Motor neuron (in vitro differentiated cells): ENCODE data around the gene TRDN. TPM values are rescaled to one million over a fixed set of nuclear protein-coding genes. Genes with fewer than 3 reads are reported as not detected.
"Not testable (repeated sequence)": the region's sequence is repeated elsewhere in the genome, so short reads cannot be mapped to it uniquely, and the experiment has no call there.

ENCODE experiments used
- ATAC-seq, 8 experiments: fragments of 200-7000 bp; cut with Tn5 transposase; replicated peaks in 6 of 8; 2 replicates each; pipeline ENCODE4 v1.8.0; 2021; ENCODE audit warnings: mild to moderate bottlenecking in 8 of 8, moderate library complexity in 8 of 8
- H3K27ac ChIP-seq, 2 donors: fragments of 250-450 bp; sonication (Bioruptor Pico); 2 replicates each; pipeline ENCODE4 v1.9.0; 2021; ENCODE audit warnings: antibody characterized with exemption in 2 of 2, mild to moderate bottlenecking in 2 of 2, moderate library complexity in 1 of 2
- H3K4me1 ChIP-seq, 2 donors: fragments of 250-450 bp; sonication (Bioruptor Pico); replicated peaks in 1 of 2; 2 replicates each; pipeline ENCODE4 v1.6.1; 2021; ENCODE audit warnings: antibody characterized with exemption in 2 of 2, mild to moderate bottlenecking in 2 of 2, moderate library complexity in 1 of 2
- H3K4me3 ChIP-seq, 5 donors: fragments of 250-450 bp; sonication (Bioruptor Pico); 2 replicates each; pipeline ENCODE4 v1.9.0; 2021; ENCODE audit warnings: antibody characterized with exemption in 5 of 5, mild to moderate bottlenecking in 5 of 5, moderate library complexity in 4 of 5
- WGBS, 10 experiments: fragments of 450-650 bp; shearing (Covaris generic); methylation state at CpG; one replicate each; pipeline ENCODE4 v1.0.0; 2022; 5-methylcytosine and 5-hydroxymethylcytosine counted together
- in situ Hi-C, 9 experiments: fragments of 400-800 bp; cut with MboI; loops; one replicate each; pipeline ENCODE4 v1.15.0; 2021; ENCODE audit warnings: low sequenced_read_pairs in 9 of 9, low pct_unique_long_range_greater_than_20kb in 2 of 9; ENCODE audit not compliant: unreplicated experiment in 9 of 9
- total RNA-seq, 8 experiments: library from RNA; unstranded; fragments of 300-600 nt; gene quantifications; 2 replicates each; pipeline versions ENCODE4 v1.2.3 to v1.2.4, GENCODE V29; 2022

The TRDN gene
- total RNA-seq, 8 experiments from 2014 or later = 0.90 to 2.8 TPM; not detected in 6

DNA sequence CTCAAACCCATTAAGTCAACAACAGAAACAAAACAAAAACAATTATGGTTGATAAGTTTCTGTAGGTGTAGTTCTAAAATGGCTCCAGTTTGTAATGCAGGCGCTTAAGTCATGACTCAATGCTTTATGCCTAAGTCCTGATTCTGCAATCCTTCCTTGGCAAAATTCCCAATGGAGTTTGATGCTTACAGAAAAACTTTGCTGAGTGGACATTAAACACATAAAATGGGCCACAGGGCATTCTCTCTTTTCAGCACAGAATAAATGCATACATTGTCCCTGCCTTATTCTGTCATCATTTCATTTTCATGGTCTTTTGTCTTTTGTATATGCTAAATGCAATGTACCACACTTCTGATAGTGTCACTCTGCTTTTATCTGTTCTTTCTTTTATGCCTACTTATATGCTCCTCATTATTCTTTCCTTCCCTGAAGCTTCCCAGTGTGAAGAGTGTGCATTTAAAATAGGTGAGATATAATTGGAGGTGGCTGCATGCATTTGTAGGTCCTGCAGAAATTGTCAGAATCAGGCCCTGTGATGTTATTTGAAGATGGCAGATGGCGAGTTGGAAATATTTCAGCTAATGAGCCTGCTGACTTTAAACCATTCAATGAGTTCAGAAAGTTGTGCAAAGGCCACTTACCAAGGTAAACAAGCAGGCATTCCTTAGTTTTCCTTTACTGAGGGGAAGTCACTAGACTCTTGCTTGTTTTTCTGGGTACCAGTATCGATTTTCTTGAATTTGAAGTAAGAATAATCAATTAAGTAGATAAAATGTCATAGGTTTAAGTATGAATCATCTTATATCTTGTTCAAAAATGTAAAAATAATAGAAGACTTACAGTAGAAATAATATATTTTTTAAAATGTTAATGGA, 313.1 kb downstream of the TRDN start:
- no peak overlapping the region for H3K4me3 ChIP-seq
- no peak overlapping the region for H3K27ac ChIP-seq
- WGBS, 10 experiments = 17 to 96% (median 80%) methylated on average over 1 to 3 of the region's 3 CpGs; no CpG with 5 or more reads in 3 of the 10 experiments
- no peak for ATAC-seq
- no peaks in the 10 kb centered on the region for H3K4me1 ChIP-seq
- in situ Hi-C loops = loop anchor here in 4 of 9 experiments (25.0 kb wide), 2 partner anchors 436 to 461 kb away; no protein-coding TSS in a partner anchor

DNA sequence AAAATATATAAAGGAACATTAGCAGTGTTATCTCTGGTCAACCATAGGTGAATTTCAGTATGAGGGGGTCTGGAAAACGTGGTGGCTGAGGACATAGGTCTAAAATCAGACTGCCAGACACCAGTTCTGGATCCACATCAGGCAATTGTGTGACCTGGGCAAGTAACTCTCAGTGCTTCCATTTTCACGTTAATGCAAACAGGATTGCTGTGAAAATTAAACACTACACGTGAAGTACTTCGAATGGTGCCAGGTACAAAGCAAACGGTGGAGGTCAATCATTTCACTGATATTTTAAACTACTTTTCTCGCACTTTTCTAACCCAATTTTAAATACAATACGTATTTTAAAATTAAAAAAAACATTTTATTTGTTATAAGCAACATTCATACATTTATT, 315.7 kb downstream of the TRDN start:
- no peak for ATAC-seq

DNA sequence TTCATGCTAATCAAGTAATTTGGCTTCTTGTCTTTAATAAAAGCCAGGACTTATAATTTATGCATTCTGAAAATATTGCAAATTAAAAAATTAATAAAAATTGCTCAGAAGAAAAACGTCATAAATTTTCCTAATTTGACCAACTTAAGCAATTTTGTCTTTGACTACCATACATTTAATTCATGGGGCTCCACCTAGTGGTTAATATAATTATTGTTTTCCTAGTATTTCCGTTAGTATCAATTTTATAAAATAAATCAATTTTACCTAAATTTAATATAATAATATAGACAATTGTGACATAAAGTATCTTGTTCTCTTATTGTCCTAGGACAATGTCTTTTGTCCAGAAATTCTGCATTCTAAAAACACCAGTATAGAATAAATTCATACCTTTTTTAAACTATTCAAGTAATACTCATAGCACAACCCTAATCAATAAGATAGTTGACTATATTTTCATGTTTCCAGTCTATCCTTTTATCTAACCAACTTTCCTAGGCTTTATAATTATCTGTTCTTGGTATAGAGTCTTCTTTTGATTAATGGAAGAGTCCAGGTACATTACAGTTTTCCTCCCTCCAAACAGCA, 319.9 kb downstream of the TRDN start:
- in situ Hi-C loops = loop anchor here in 5 of 9 experiments (10.0 to 25.0 kb wide), 3 partner anchors 430 to 455 kb away; no protein-coding TSS in a partner anchor
- WGBS, 10 experiments = 0 to 40% (median 7%) methylated on average over 1 to 2 of the region's 2 CpGs
- ATAC-seq = no peak
- no peaks in the 10 kb centered on the region for H3K4me1 ChIP-seq
- H3K4me3 ChIP-seq = no peak overlapping the region
- H3K27ac ChIP-seq = no peak overlapping the region

More for the DNA sequence above, 315.7 kb downstream of the TRDN start:
- in situ Hi-C loops = loop anchor here in 4 of 9 experiments (25.0 kb wide), 2 partner anchors 434 to 459 kb away; no protein-coding TSS in a partner anchor
- Histone ChIP-seq H3K27ac (no peak overlapping the region), H3K4me1 (no peaks in the 10 kb centered on the region), H3K4me3 (no peak overlapping the region)
- WGBS, 10 experiments = 2 to 90% (median 72%) methylated on average over 4 to 7 of the region's 7 CpGs; no CpG with 5 or more reads in 1 of the 10 experiments

DNA sequence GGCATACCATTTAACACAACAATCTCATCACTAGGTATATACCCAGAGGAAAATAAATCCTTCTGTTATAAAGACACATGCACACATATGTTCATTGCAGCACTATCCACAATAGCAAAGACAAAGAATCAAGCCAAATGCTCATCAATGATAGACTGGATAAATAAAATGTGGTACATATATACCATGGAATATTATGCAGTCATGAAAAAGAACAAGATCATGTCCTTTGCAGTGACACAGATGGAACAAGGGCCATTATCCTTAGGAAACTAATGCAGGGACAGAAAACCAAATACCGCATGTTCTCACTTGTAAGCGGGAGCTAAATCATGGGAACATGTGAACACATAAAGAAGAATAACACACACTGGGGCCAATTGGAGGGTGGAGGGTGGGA, 322.3 kb downstream of the TRDN start:
- 80 to 100% (median 100%) methylated on average over 1 to 2 of the region's 2 CpGs; no CpG with 5 or more reads in 2 of the 10 experiments for WGBS, 10 experiments
- not testable (repeated sequence) for H3K4me1 ChIP-seq, H3K4me3 ChIP-seq, ATAC-seq, H3K27ac ChIP-seq
- in situ Hi-C loops = loop anchor here in 5 of 9 experiments (10.0 to 25.0 kb wide), 3 partner anchors 427 to 452 kb away; no protein-coding TSS in a partner anchor

DNA sequence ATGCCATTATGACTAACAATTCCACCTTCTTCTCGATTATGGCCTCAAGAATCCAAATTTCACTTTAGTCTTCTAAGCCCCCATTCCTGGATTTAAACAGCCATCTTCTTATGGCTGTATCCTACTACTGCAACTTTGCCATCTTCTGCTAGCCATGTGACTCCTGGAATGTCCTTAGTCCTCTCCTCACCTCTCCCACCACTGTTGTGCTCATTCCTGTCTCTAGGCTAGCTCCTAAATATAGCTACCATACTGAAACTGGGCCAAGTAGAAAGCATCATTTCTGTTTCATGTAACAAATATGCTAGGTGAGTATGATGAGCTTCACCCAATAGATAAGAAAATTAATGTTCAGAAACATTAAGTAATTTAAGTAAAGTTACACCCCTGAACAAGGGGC, 327.6 kb downstream of the TRDN start:
- in situ Hi-C loops = loop anchor here in 4 of 9 experiments (25.0 kb wide), 2 partner anchors 422 to 447 kb away; no protein-coding TSS in a partner anchor
- Histone ChIP-seq H3K4me1 (no peaks in the 10 kb centered on the region), H3K27ac (no peak overlapping the region), H3K4me3 (no peak overlapping the region)
- 0 to 100% (median 75%) methylated on average over 1 of the region's 1 CpG; no CpG with 5 or more reads in 2 of the 10 experiments for WGBS, 10 experiments
- no peak for ATAC-seq

DNA sequence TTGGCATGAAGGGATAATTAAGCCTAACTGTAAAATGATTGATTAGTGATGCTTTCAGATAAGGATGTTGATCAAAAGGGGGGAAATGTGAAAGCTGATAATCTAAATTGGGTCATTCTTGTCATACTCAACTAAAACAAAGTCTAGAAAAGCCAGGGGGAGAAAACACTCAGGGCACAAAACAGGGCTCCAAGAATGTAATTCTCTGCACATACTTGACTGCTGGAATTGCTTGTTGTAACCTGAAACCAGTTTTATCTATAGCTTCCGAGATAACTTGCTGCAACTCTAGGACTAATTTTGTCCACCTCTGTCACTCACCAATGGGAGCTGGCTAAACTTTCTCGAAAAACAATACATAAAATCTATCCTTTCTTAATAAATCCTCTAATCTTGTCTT, 330.4 kb downstream of the TRDN start:
- Histone ChIP-seq H3K4me3 (no peak overlapping the region), H3K4me1 (no peaks in the 10 kb centered on the region), H3K27ac (no peak overlapping the region)
- no peak for ATAC-seq
- 0 to 90% (median 78%) methylated on average over 1 to 2 of the region's 2 CpGs; no CpG with 5 or more reads in 1 of the 10 experiments for WGBS, 10 experiments
- in situ Hi-C loops = loop anchor here in 4 of 9 experiments (25.0 kb wide), 2 partner anchors 419 to 444 kb away; no protein-coding TSS in a partner anchor

DNA sequence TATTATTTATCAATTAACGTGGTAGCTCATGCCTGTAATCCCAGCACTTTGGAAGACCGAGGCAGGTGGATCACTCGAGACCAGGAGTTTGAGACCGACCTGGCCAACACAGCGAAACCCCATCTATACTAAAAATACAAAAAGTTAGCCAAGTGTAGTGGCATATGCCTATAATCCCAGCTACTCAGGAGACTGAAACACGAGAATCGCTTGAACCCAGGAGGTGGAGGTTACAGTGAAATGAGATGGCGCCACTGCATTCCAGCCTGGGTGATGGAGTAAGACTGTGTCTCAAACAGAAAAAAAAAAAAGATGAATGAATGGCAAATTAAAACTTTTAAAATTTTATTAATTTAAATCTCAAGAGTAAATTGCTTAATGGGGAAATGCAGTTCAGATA, 341.1 kb downstream of the TRDN start:
- H3K4me3 ChIP-seq = no peak overlapping the region
- no peak overlapping the region for H3K27ac ChIP-seq
- no peak for ATAC-seq
- in situ Hi-C loops = no loop called here
- 36 to 100% (median 81%) methylated on average over 4 to 7 of the region's 8 CpGs; no CpG with 5 or more reads in 1 of the 10 experiments for WGBS, 10 experiments
- no peaks in the 10 kb centered on the region for H3K4me1 ChIP-seq

DNA sequence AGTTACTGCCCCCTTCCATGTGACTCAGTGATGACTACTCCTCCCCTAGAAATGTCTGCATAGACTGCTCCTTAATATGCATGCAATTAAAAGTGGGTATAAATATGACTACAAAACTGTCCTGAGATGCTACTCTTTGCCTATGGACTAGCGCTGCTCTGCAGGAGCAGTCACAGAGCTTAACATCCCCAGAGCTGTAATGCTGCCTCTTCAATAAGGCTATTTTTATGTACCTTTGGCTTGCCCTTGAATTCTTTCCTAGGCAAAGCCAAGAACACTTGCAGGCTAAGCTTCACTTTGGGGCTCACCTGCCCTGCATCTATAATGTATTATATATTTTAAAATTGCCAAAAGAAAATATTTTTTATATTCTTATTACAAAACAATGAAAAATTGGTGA, 341.6 kb downstream of the TRDN start:
- no peak for ATAC-seq
- H3K4me3 ChIP-seq = no peak overlapping the region
- no peak overlapping the region for H3K27ac ChIP-seq
- in situ Hi-C loops = no loop called here
- H3K4me1 ChIP-seq = no peaks in the 10 kb centered on the region
- 0 to 100% (median 100%) methylated on average over 1 of the region's 1 CpG; no CpG with 5 or more reads in 5 of the 10 experiments for WGBS, 10 experiments

DNA sequence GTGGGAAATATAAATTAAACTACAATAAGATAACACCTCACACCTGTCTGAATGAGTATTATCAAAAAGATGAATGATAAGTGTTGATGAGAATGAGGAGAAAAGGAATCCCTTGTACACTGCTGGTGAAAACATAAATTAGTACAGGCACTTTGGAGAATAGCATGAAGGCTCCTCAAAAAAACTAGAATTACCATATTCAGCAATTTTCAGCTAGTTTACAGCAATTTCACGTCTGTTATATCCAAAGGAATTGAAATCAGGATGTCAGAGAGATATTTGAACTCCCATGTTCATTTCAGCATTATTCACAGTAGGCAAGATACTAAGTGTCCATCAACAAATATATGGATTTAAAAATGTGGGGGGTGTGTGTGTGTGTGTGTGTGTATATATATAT, 348.1 kb downstream of the TRDN start:
- in situ Hi-C loops = no loop called here
- 0 to 83% (median 14%) methylated on average over 1 of the region's 1 CpG; no CpG with 5 or more reads in 5 of the 10 experiments for WGBS, 10 experiments
- Histone ChIP-seq H3K4me1 (no peaks in the 10 kb centered on the region), H3K27ac (no peak overlapping the region), H3K4me3 (no peak overlapping the region)
- ATAC-seq = no peak

DNA sequence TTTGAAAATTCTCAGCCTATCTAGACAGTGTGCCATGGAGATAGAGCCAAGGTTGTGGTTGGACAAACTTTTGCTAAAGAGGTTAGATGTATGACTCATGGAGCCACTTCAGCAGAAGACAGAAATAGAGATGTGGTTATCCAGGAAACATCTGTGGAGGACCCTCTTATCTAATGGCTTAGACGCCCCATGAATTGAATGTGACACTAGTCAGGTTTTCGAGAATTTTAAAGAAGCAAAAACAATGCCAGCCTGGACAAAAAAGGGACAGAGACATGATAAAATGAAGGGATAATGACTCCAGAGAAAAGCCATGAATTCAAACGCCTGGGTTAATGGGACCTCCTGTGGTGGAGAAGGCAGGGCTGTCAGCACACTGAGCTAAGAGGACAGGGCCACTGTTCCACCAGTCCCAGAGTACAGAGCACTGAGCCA, 360.2 kb downstream of the TRDN start:
- in situ Hi-C loops = no loop called here
- ATAC-seq = no peak
- WGBS, 10 experiments = 0 to 50% (median 17%) methylated on average over 1 to 3 of the region's 3 CpGs

DNA sequence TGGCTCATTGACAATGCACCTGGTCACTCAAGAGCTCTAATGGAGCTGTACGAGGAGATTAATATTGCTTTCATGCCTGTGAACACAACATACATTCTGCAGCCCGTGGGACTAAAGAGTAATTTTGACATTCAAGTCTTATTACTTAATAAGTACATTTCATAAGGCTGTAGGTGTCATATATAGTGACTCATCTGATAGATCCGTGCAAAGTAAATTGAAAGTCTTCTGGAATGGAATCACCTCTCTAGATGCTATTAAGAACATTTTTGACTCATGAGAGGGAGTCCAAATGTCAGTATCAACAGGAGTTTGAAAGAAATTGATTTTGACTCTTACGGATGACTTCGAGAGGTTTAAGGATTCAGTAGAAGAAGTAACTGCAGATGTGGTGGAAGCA, 372.8 kb downstream of the TRDN start:
- no peak for ATAC-seq
- H3K27ac ChIP-seq = no peak overlapping the region
- H3K4me3 ChIP-seq = no peak overlapping the region
- in situ Hi-C loops = no loop called here
- WGBS, 10 experiments = 24 to 100% (median 81%) methylated on average over 2 to 5 of the region's 5 CpGs
- H3K4me1 ChIP-seq = no peaks in the 10 kb centered on the region

More for the DNA sequence above, 360.2 kb downstream of the TRDN start:
- H3K27ac ChIP-seq = no peak overlapping the region
- H3K4me1 ChIP-seq = no peaks in the 10 kb centered on the region
- no peak overlapping the region for H3K4me3 ChIP-seq

DNA sequence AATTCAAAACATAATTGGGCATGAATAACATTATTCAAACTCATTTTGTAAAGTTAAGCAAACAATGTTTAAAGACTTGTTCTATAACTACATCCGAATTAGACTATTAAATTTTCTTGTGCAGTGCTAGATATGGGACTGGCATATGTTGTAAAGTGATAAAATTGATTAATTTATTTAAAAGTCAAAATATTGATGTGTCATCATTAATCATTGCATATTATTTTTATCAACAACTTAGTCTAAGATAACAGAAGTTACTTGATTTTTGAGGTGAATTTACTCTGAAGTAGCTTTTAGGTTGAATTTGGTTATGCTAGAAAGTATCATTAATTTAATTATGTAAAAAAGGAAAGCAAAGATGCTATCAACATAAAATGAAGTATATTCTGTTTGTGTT, 396.1 kb downstream of the TRDN start:
- in situ Hi-C loops = no loop called here
- Histone ChIP-seq H3K4me3 (no peak overlapping the region), H3K27ac (no peak overlapping the region), H3K4me1 (no peaks in the 10 kb centered on the region)
- ATAC-seq = no peak
- 0 to 75% (median 32%) methylated on average over 1 of the region's 1 CpG; no CpG with 5 or more reads in 2 of the 10 experiments for WGBS, 10 experiments

DNA sequence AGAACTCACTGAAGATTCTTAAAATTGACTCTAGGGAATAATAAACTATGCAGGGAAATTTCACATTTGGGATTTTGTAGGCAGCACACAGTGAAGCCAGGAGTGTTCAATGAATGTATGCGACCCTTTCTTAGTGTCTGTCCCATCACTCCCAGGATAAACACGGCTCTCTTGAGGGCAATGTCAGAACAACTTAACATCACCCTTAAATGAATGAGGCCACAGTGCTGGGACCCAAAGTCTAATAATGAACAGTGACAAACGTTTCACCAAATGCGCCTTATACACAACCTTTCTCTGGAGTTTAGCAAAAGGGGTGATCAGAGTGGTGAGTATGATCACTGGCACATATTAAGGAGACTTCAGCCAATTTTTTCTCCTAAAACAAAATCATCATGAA, 403.4 kb downstream of the TRDN start:
- in situ Hi-C loops = no loop called here

More for the DNA sequence above, 403.4 kb downstream of the TRDN start:
- H3K27ac ChIP-seq = no peak overlapping the region
- no peak overlapping the region for H3K4me3 ChIP-seq
- no peak for ATAC-seq
- H3K4me1 ChIP-seq = no peaks in the 10 kb centered on the region
- WGBS, 10 experiments = 0 to 100% (median 82%) methylated on average over 1 to 4 of the region's 4 CpGs; no CpG with 5 or more reads in 2 of the 10 experiments
